ENCODE measurements around the gene REXO1. TPM values are rescaled to one million over a fixed set of nuclear protein-coding genes. Genes with fewer than 3 reads are reported as not detected.

The REXO1 gene
- total RNA-seq, 1 experiment from 2014 or later = 56.8 TPM

GRCh38 chr19:1884719-1885334 lies 36.5 kb upstream of the REXO1 start:
- Histone ChIP-seq H3K4ac (ENCODE audit: low read depth, low read length) (no peak overlapping the region), H3K56ac (ENCODE audit: insufficient read length, low read depth, low read length) (no peak overlapping the region), H3K27ac (ENCODE audit: insufficient read length, low read depth, low read length) (no peak overlapping the region), H2BK120ac (ENCODE audit: low read depth, low read length, poor library complexity, severe bottlenecking) (peak overlapping the region; percentile 23), H2BK12ac (ENCODE audit: insufficient read length, low read depth, low read length) (no peak overlapping the region), H3K4me2 (ENCODE audit: insufficient read depth, insufficient read length, low read length) (peak overlapping the region; percentile 74), H3T11ph (ENCODE audit: low read length) (no peak overlapping the region), H3K4me1 (ENCODE audit: insufficient read depth, low read length) (peaks cover 11% of the 10 kb centered on the region; the same call in 1 of the 2 replicates), H3K79me1 (ENCODE audit: insufficient read depth, low read depth, low read length, poor library complexity, severe bottlenecking) (peaks cover 23% of the 10 kb centered on the region), H3K79me2 (ENCODE audit: insufficient read depth, low read length) (peaks cover 12% of the 10 kb centered on the region; the same call in 1 of the 2 replicates), H3K14ac (ENCODE audit: insufficient read depth, low read length) (peak overlapping the region; percentile 77; the same call in 1 of the 2 replicates), H3K18ac (ENCODE audit: insufficient read length, low read depth, low read length) (no peak overlapping the region), H3K9me3 (ENCODE audit: control insufficient read depth, low read depth, low read length) (no peaks in the 10 kb centered on the region), H4K5ac (ENCODE audit: insufficient read length, low read depth, low read length) (no peak overlapping the region), H2BK5ac (ENCODE audit: insufficient read length, low read length) (no peak overlapping the region), H2BK15ac (ENCODE audit: low read depth, low read length) (no peak overlapping the region), H2AK5ac (ENCODE audit: insufficient read length, low read length) (no peak overlapping the region), H3K23me2 (ENCODE audit: insufficient read length, low read depth, low read length, poor library complexity, severe bottlenecking) (peaks cover 9% of the 10 kb centered on the region), H4K91ac (ENCODE audit: insufficient read length, low read depth, low read length) (no peak overlapping the region), H3K9ac (ENCODE audit: extremely low read depth, insufficient read length, low read length) (peak overlapping the region; percentile 66), H3K23ac (ENCODE audit: insufficient read length, low read depth, low read length) (no peak overlapping the region), H4K8ac (replicated peaks; ENCODE audit: insufficient read length, low read depth, low read length) (no peak overlapping the region), H2AFZ (ENCODE audit: low read length) (no peak overlapping the region), H4K20me1 (ENCODE audit: control insufficient read depth, insufficient read depth, insufficient read length) (no peaks in the 10 kb centered on the region), H2BK20ac (ENCODE audit: low read depth, low read length, poor library complexity, severe bottlenecking) (no peak overlapping the region), H3K27me3 (ENCODE audit: insufficient read depth, low read length) (no peaks in the 10 kb centered on the region)
- no peak for TF ChIP-seq CTCF (conservative IDR thresholded peaks at IDR 0.05)
- H3K27ac Mint-ChIP-seq = peak overlapping the region in 2 of 3 experiments; percentile 65 to 74; a peak in 4 of 7 replicates
- DNase-seq = peak; percentile 30
- peak overlapping the region; percentile 91 to 95 for H3K4me3 Mint-ChIP-seq
- peaks cover 33 to 34% of the 10 kb centered on the region in 2 experiments for H3K4me1 Mint-ChIP-seq
- 0 out of 7 replicates have a peak, but pooled peaks cover 0 to 4% (median 0%) of the 10 kb centered on the region in 3 experiments for H3K36me3 Mint-ChIP-seq (ENCODE audit: insufficient read depth in 1 of 3, low read depth in 3 of 3)
- H3K27me3 Mint-ChIP-seq (ENCODE audit: low read depth) = peaks cover 2% of the 10 kb centered on the region; the same call in 1 of the 2 replicates
- no CpG with 5 or more reads among the region's 56 CpGs for WGBS (ENCODE audit: extremely low coverage, insufficient read length, low lambda C conversion rate)
- no peaks in the 10 kb centered on the region; a peak in 1 of 5 replicates for H3K9me3 Mint-ChIP-seq
